ENCODE measurements around the gene DISC1. TPM values are rescaled to one million over a fixed set of nuclear protein-coding genes. Genes with fewer than 3 reads are reported as not detected.
"Not testable (repeated sequence)": the region's sequence is repeated elsewhere in the genome, so short reads cannot be mapped to it uniquely, and the experiment has no call there.

The DISC1 gene
- total and polyA plus RNA-seq, 2 of the 13 experiments (the other 11 are each of a cell fraction or from before 2014, with no cell fraction given): 4.2 to 4.6 TPM

- TF ChIP-seq ZBTB8A (CRISPR knock-in tag; IDR thresholded peaks at IDR 0.05; ENCODE audit: borderline replicate concordance, low read depth) (no peak), MAFF (IDR thresholded peaks at IDR 0.05; ENCODE audit: low read depth, low read length) (peak; percentile 50), RORA (CRISPR knock-in tag; IDR thresholded peaks at IDR 0.05) (no peak), SMC3 (IDR thresholded peaks at IDR 0.05; ENCODE audit: low read length) (peak; percentile 39; the same call in 1 of the 2 replicates), STAG1 (CRISPR knock-in tag; IDR thresholded peaks at IDR 0.05) (peak; percentile 65), CTCF (CRISPR knock-in tag; IDR thresholded peaks at IDR 0.05) (peak; percentile 66), FOSL2 (CRISPR knock-in tag; IDR thresholded peaks at IDR 0.05) (no peak)
These were observed 98.5 kb downstream of the DISC1 start (continued) for GRCh38 chr1:231724876-231725647.

GRCh38 chr1:231727171-231727570 is 100.6 kb downstream of the DISC1 start:
- no TSS peak for BruUV-seq (replicated peaks)
- no peak overlapping the region for H2AFZ ChIP-seq (ENCODE audit: low read length)
- H3K4me3 ChIP-seq (replicated peaks in 1 of 3; ENCODE audit: insufficient read depth in 1 of 3, low read depth in 2 of 3, low read length in 3 of 3): no peak overlapping the region
- no peaks in the 10 kb centered on the region for H4K20me1 ChIP-seq (ENCODE audit: insufficient read depth, low read length)
- 0 out of 2 replicates have a peak, but pooled peaks cover 6% of the 10 kb centered on the region for H3K4me1 ChIP-seq (ENCODE audit: insufficient read depth, low read length)
- ChIA-PET CTCF (ENCODE audit: low intra/inter-chr PET ratio, low total read pairs) (no interaction called here), POLR2A (no interaction called here)
- no peak for TF ChIP-seq ETS1 (CRISPR knock-in tag; IDR thresholded peaks at IDR 0.05)
- H3K27ac ChIP-seq (ENCODE audit: extremely low read length, insufficient read depth, low read length): no peak overlapping the region
- in situ Hi-C loops (cut with HindIII; ENCODE audit: extremely low pct_ligation_motif_present, low pct_unique_long_range_greater_than_20kb): no loop called here
- no peaks in the 10 kb centered on the region for H3K9me3 ChIP-seq (ENCODE audit: low read length)
- H3K79me2 ChIP-seq (ENCODE audit: insufficient read depth, low read length): no peaks in the 10 kb centered on the region
- intact Hi-C loops (cut with micrococcal nuclease; ENCODE audit: unreplicated experiment): no loop called here
- no peaks in the 10 kb centered on the region; a peak in 1 of 5 replicates for H3K36me3 ChIP-seq (replicated peaks in 1 of 2; ENCODE audit: control insufficient read depth in 1 of 2, insufficient read depth in 2 of 2, low read length in 2 of 2)
- no peaks in the 10 kb centered on the region for H3K27me3 ChIP-seq (ENCODE audit: control insufficient read depth in 1 of 2, insufficient read depth in 2 of 2, low read length in 2 of 2)
- DNase-seq (ENCODE audit: low spot score) (no peak), ATAC-seq (no peak), FAIRE-seq (no peak)
- 74% methylated on average over 2 of the region's 2 CpGs for WGBS (ENCODE audit: low lambda C conversion rate)
- H3K9ac ChIP-seq (ENCODE audit: insufficient read depth, low read depth, low read length): no peak overlapping the region
- H3K4me2 ChIP-seq (ENCODE audit: low read depth, low read length): no peak overlapping the region

GRCh38 chr1:231728987-231729386 is 102.4 kb downstream of the DISC1 start:
- 97% methylated on average over 4 of the region's 4 CpGs for WGBS (ENCODE audit: low lambda C conversion rate)
- POLR2A ChIA-PET; in situ Hi-C loops (cut with HindIII; ENCODE audit: extremely low pct_ligation_motif_present, low pct_unique_long_range_greater_than_20kb): not testable (repeated sequence)

More at GRCh38 chr1:231728987-231729386, 102.4 kb downstream of the DISC1 start:
- H3K4me1 ChIP-seq (ENCODE audit: insufficient read depth, low read length); H3K36me3 ChIP-seq (replicated peaks in 1 of 2; ENCODE audit: control insufficient read depth in 1 of 2, insufficient read depth in 2 of 2, low read length in 2 of 2); H3K4me2 ChIP-seq (ENCODE audit: low read depth, low read length); DNase-seq (ENCODE audit: low spot score); intact Hi-C loops (cut with micrococcal nuclease; ENCODE audit: unreplicated experiment); H3K4me3 ChIP-seq (replicated peaks in 1 of 3; ENCODE audit: insufficient read depth in 1 of 3, low read depth in 2 of 3, low read length in 3 of 3); H3K9ac ChIP-seq (ENCODE audit: insufficient read depth, low read depth, low read length); CTCF ChIA-PET (ENCODE audit: low intra/inter-chr PET ratio, low total read pairs); H2AFZ ChIP-seq (ENCODE audit: low read length); ATAC-seq; H3K27ac ChIP-seq (ENCODE audit: extremely low read length, insufficient read depth, low read length); H4K20me1 ChIP-seq (ENCODE audit: insufficient read depth, low read length); FAIRE-seq; BruUV-seq (replicated peaks); H3K79me2 ChIP-seq (ENCODE audit: insufficient read depth, low read length); H3K9me3 ChIP-seq (ENCODE audit: low read length); H3K27me3 ChIP-seq (ENCODE audit: control insufficient read depth in 1 of 2, insufficient read depth in 2 of 2, low read length in 2 of 2): not testable (repeated sequence)
